ENCODE data around the gene TCF15. TPM values are rescaled to one million over a fixed set of nuclear protein-coding genes. Genes with fewer than 3 reads are reported as not detected.

Gene TCF15
- total and polyA plus RNA-seq, 2 of the 13 experiments (the other 11 are each of a cell fraction or from before 2014, with no cell fraction given), result not detected

GRCh38 chr20:592506-592905, 17.6 kb downstream of the TCF15 start:
- no peaks in the 10 kb centered on the region for H3K79me2 ChIP-seq (ENCODE audit: insufficient read depth, low read length)
- TF ChIP-seq ZNF629 (CRISPR knock-in tag; conservative IDR thresholded peaks at IDR 0.05) (peak; percentile 56), ZNF503 (CRISPR knock-in tag; IDR thresholded peaks at IDR 0.05) (no peak), TFE3 (CRISPR knock-in tag; IDR thresholded peaks at IDR 0.05) (no peak)
- H3K27me3 ChIP-seq (ENCODE audit: control insufficient read depth in 1 of 2, insufficient read depth in 2 of 2, low read length in 2 of 2), result peaks cover 1 to 15% of the 10 kb centered on the region in 2 experiments; a peak in 3 of 5 replicates
- no peak for FAIRE-seq
- 25% methylated on average over 7 of the region's 7 CpGs for WGBS (ENCODE audit: low lambda C conversion rate)
- H3K9ac ChIP-seq (ENCODE audit: insufficient read depth, low read depth, low read length), result no peak overlapping the region
- H3K36me3 ChIP-seq (replicated peaks in 1 of 2; ENCODE audit: control insufficient read depth in 1 of 2, insufficient read depth in 2 of 2, low read length in 2 of 2), result no peaks in the 10 kb centered on the region
- H4K20me1 ChIP-seq (ENCODE audit: insufficient read depth, low read length), result no peaks in the 10 kb centered on the region
- CTCF ChIA-PET (ENCODE audit: low intra/inter-chr PET ratio, low total read pairs), result no interaction called here
- no peak overlapping the region for H3K4me2 ChIP-seq (ENCODE audit: low read depth, low read length)
- in situ Hi-C loops (cut with HindIII; ENCODE audit: extremely low pct_ligation_motif_present, low pct_unique_long_range_greater_than_20kb) (no loop called here), intact Hi-C loops (cut with micrococcal nuclease; ENCODE audit: unreplicated experiment) (no loop called here)
- ATAC-seq, result no peak
- POLR2A ChIA-PET, result no interaction called here
- H3K27ac ChIP-seq (ENCODE audit: extremely low read length, insufficient read depth, low read length), result no peak overlapping the region
- BruUV-seq (replicated peaks), result no TSS peak
- no peak overlapping the region for H2AFZ ChIP-seq (ENCODE audit: low read length)
- no peaks in the 10 kb centered on the region for H3K9me3 ChIP-seq (ENCODE audit: low read length)
- peaks cover 8% of the 10 kb centered on the region; the same call in 1 of the 2 replicates for H3K4me1 ChIP-seq (ENCODE audit: insufficient read depth, low read length)
- DNase-seq (ENCODE audit: low spot score), result no peak
- no peak overlapping the region for H3K4me3 ChIP-seq (replicated peaks in 1 of 3; ENCODE audit: insufficient read depth in 1 of 3, low read depth in 2 of 3, low read length in 3 of 3)

- POLR2A ChIA-PET, result no interaction called here
- Histone ChIP-seq H3K4me3 (replicated peaks in 1 of 3; ENCODE audit: insufficient read depth in 1 of 3, low read depth in 2 of 3, low read length in 3 of 3) (no peak overlapping the region), H3K9ac (ENCODE audit: insufficient read depth, low read depth, low read length) (no peak overlapping the region), H3K4me2 (ENCODE audit: low read depth, low read length) (no peak overlapping the region), H3K79me2 (ENCODE audit: insufficient read depth, low read length) (no peaks in the 10 kb centered on the region), H4K20me1 (ENCODE audit: insufficient read depth, low read length) (no peaks in the 10 kb centered on the region), H3K9me3 (ENCODE audit: low read length) (no peaks in the 10 kb centered on the region), H3K27ac (ENCODE audit: extremely low read length, insufficient read depth, low read length) (no peak overlapping the region), H3K27me3 (ENCODE audit: control insufficient read depth in 1 of 2, insufficient read depth in 2 of 2, low read length in 2 of 2) (peaks cover 1 to 13% of the 10 kb centered on the region in 2 experiments; a peak in 3 of 5 replicates), H3K36me3 (replicated peaks in 1 of 2; ENCODE audit: control insufficient read depth in 1 of 2, insufficient read depth in 2 of 2, low read length in 2 of 2) (no peaks in the 10 kb centered on the region), H3K4me1 (ENCODE audit: insufficient read depth, low read length) (peaks cover 8% of the 10 kb centered on the region; the same call in 1 of the 2 replicates), H2AFZ (ENCODE audit: low read length) (no peak overlapping the region)
- no TSS peak for BruUV-seq (replicated peaks)
- no peak for ATAC-seq
- WGBS (ENCODE audit: low lambda C conversion rate), result 32% methylated on average over 5 of the region's 5 CpGs
- in situ Hi-C loops (cut with HindIII; ENCODE audit: extremely low pct_ligation_motif_present, low pct_unique_long_range_greater_than_20kb), result no loop called here
- DNase-seq (ENCODE audit: low spot score), result no peak
- intact Hi-C loops (cut with micrococcal nuclease; ENCODE audit: unreplicated experiment), result no loop called here
- no peak for FAIRE-seq
- CTCF ChIA-PET (ENCODE audit: low intra/inter-chr PET ratio, low total read pairs), result no interaction called here
- TF ChIP-seq MXD4 (CRISPR knock-in tag; IDR thresholded peaks at IDR 0.05) (no peak), MXD1 (CRISPR knock-in tag; IDR thresholded peaks at IDR 0.05) (no peak), ZKSCAN5 (CRISPR knock-in tag; IDR thresholded peaks at IDR 0.05) (no peak), MED8 (CRISPR knock-in tag; IDR thresholded peaks at IDR 0.05; ENCODE audit: insufficient replicate concordance) (no peak), ZNF75D (CRISPR knock-in tag; IDR thresholded peaks at IDR 0.05; ENCODE audit: borderline replicate concordance) (no peak), CBX5 (CRISPR knock-in tag; IDR thresholded peaks at IDR 0.05; ENCODE audit: borderline replicate concordance) (no peak), CCAR2 (optimal IDR thresholded peaks at IDR 0.05; ENCODE audit: low read depth, low read length) (no peak), SMAD9 (CRISPR knock-in tag; IDR thresholded peaks at IDR 0.05) (no peak), FOXK2 (IDR thresholded peaks at IDR 0.05) (no peak)
These were observed 18.2 kb downstream of the TCF15 start for GRCh38 chr20:591941-592340.

Data from HepG2 (cell line).